ENCODE measurements around the gene TSHZ2. TPM values are rescaled to one million over a fixed set of nuclear protein-coding genes. Genes with fewer than 3 reads are reported as not detected.

TSHZ2 gene
- total and polyA plus RNA-seq, 2 experiments from 2014 or later, result 1.1 to 5.2 TPM

DNA sequence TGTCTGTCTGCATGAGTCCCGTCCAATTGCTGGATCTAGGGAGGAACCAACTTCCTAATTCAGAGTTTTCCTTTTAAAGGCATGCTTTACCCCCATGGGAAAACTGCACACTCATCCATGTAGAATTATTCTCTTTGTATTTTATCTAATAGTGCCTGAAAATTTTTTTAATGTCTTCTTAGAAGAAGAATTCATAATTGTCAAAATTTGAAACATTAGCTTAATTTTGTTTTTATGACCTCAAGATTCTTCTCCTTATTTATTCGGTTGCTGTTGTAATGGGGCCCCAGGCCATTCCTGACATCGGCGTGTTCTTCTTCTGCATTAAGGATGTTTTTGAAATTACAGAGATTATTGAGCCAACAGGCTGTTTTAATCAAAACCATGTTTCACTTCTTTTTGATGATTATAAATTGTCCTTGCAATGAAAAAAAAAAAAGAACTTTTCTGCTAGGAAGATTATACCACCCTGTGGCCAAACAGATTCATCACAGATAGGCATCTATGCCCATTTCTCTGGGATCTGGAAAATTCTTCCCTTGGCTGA, 521.2 kb downstream of the TSHZ2 start:
- no peak for DNase-seq (ENCODE audit: low spot score)
- no peaks in the 10 kb centered on the region for H3K27me3 ChIP-seq
- H2AFZ ChIP-seq, result no peak overlapping the region
- H3K9me2 ChIP-seq (replicated peaks; ENCODE audit: insufficient read depth), result no peaks in the 10 kb centered on the region
- H3K36me3 ChIP-seq (replicated peaks; ENCODE audit: insufficient read depth, low read depth), result no peaks in the 10 kb centered on the region
- H3K4me1 ChIP-seq (ENCODE audit: insufficient read depth), result peaks cover 16% of the 10 kb centered on the region
- H3K4me2 ChIP-seq, result peak overlapping the region; percentile 28
- H3K4me3 ChIP-seq, result no peak overlapping the region
- TF ChIP-seq, protein P1, sequence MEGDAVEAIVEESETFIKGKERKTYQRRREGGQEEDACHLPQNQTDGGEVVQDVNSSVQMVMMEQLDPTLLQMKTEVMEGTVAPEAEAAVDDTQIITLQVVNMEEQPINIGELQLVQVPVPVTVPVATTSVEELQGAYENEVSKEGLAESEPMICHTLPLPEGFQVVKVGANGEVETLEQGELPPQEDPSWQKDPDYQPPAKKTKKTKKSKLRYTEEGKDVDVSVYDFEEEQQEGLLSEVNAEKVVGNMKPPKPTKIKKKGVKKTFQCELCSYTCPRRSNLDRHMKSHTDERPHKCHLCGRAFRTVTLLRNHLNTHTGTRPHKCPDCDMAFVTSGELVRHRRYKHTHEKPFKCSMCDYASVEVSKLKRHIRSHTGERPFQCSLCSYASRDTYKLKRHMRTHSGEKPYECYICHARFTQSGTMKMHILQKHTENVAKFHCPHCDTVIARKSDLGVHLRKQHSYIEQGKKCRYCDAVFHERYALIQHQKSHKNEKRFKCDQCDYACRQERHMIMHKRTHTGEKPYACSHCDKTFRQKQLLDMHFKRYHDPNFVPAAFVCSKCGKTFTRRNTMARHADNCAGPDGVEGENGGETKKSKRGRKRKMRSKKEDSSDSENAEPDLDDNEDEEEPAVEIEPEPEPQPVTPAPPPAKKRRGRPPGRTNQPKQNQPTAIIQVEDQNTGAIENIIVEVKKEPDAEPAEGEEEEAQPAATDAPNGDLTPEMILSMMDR (IDR thresholded peaks at IDR 0.05; ENCODE audit: poor library complexity), result peak; percentile 33
- no peak for TF ChIP-seq EZH2phosphoT487 (IDR thresholded peaks at IDR 0.05; ENCODE audit: low read depth, severe bottlenecking, unreplicated experiment)
- H3K79me2 ChIP-seq, result no peaks in the 10 kb centered on the region
- H3K27ac ChIP-seq, result peak overlapping the region; percentile 3
- no peaks in the 10 kb centered on the region for H3K9me3 ChIP-seq (ENCODE audit: low read depth)
- WGBS (ENCODE audit: low lambda C conversion rate, missing lambda C conversion rate), result 52% methylated on average over 4 of the region's 4 CpGs
- H4K20me1 ChIP-seq (ENCODE audit: insufficient read depth, poor library complexity, severe bottlenecking), result no peaks in the 10 kb centered on the region

DNA sequence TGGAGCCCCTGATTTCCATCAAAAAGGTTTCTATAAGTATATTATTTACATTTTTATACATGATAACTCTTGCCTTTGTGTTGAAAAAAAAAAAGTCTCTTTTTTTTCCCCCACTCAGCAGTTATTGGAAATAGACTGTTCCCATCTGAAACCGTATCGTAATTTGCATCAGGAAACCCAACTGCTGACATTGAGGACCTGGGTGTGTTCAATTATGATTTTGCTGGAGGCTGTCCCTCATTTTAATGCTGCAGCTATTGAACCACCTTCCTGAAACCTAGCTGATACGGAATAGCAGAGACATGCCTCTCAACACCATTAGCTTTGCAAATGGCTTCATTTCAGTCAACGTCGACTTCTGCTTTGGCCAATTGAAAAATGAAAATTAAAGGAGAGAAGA, 522.6 kb downstream of the TSHZ2 start:
- Histone ChIP-seq H3K4me2 (no peak overlapping the region), H3K4me3 (no peak overlapping the region), H3K27me3 (no peaks in the 10 kb centered on the region), H4K20me1 (ENCODE audit: insufficient read depth, poor library complexity, severe bottlenecking) (no peaks in the 10 kb centered on the region), H3K27ac (no peak overlapping the region), H2AFZ (no peak overlapping the region), H3K4me1 (ENCODE audit: insufficient read depth) (peaks cover 16% of the 10 kb centered on the region), H3K9me2 (replicated peaks; ENCODE audit: insufficient read depth) (no peaks in the 10 kb centered on the region), H3K79me2 (no peaks in the 10 kb centered on the region), H3K36me3 (replicated peaks; ENCODE audit: insufficient read depth, low read depth) (no peaks in the 10 kb centered on the region), H3K9me3 (ENCODE audit: low read depth) (no peaks in the 10 kb centered on the region)
- 96% methylated on average over 5 of the region's 5 CpGs for WGBS (ENCODE audit: low lambda C conversion rate, missing lambda C conversion rate)
- DNase-seq (ENCODE audit: low spot score), result no peak
- TF ChIP-seq, protein P1 (IDR thresholded peaks at IDR 0.05; ENCODE audit: poor library complexity), result no peak
- TF ChIP-seq EZH2 (IDR thresholded peaks at IDR 0.05; ENCODE audit: borderline replicate concordance) (no peak), EZH2phosphoT487 (IDR thresholded peaks at IDR 0.05; ENCODE audit: low read depth, severe bottlenecking, unreplicated experiment) (no peak)

DNA sequence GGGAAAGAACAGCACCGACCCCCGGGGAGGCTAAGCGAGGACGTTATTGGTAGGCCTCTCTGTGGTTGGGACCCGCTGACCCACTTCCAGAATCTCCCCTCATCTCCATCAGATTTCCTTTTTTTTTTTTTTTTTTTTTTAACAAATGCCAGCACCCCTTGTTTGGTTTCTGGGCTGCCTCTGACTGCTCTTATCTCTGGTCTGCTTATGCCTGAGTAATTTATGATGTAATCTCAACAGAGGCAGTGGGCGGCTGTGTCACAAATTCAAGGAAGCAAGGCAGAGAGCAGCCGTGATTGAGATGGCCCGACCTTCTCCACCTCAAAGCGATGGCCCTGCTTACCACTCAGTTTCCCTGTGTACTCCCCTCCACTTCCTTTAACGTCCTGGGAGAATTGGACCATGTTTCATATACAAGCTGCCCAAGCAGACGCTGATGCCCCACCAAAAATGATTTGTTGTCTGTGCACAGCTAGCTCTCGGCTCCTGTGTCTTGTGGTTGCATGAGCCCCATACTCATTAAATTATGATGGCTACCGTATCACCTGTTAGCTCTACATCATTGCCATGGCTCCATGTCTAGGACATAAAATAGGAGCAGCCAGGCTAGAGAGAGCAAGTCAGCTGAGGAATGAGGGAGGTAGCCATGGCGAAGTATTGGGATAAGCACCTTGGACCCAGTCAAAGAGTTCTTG, 523.4 kb downstream of the TSHZ2 start:
- Histone ChIP-seq H3K27me3 (no peaks in the 10 kb centered on the region), H3K4me3 (no peak overlapping the region), H3K36me3 (replicated peaks; ENCODE audit: insufficient read depth, low read depth) (no peaks in the 10 kb centered on the region), H3K9me3 (ENCODE audit: low read depth) (no peaks in the 10 kb centered on the region), H4K20me1 (ENCODE audit: insufficient read depth, poor library complexity, severe bottlenecking) (no peaks in the 10 kb centered on the region), H2AFZ (no peak overlapping the region), H3K4me2 (no peak overlapping the region), H3K79me2 (no peaks in the 10 kb centered on the region), H3K27ac (peak overlapping the region; percentile 42), H3K9me2 (replicated peaks; ENCODE audit: insufficient read depth) (no peaks in the 10 kb centered on the region), H3K4me1 (ENCODE audit: insufficient read depth) (peaks cover 16% of the 10 kb centered on the region)
- WGBS (ENCODE audit: low lambda C conversion rate, missing lambda C conversion rate), result 59% methylated on average over 14 of the region's 14 CpGs
- TF ChIP-seq EZH2phosphoT487 (IDR thresholded peaks at IDR 0.05; ENCODE audit: low read depth, severe bottlenecking, unreplicated experiment) (no peak), EZH2 (IDR thresholded peaks at IDR 0.05; ENCODE audit: borderline replicate concordance) (no peak)
- TF ChIP-seq, protein P1 (IDR thresholded peaks at IDR 0.05; ENCODE audit: poor library complexity), result no peak
- peak; percentile 40 for DNase-seq (ENCODE audit: low spot score)
